ENCODE measurements around the gene ARRB1. TPM values are rescaled to one million over a fixed set of nuclear protein-coding genes. Genes with fewer than 3 reads are reported as not detected.

ARRB1 gene
- total and polyA plus RNA-seq, 9 of the 15 experiments (the other 6 are each of a cell fraction or from before 2014, with no cell fraction given) = 6.6 to 45.4 (median 28.5) TPM

DNA sequence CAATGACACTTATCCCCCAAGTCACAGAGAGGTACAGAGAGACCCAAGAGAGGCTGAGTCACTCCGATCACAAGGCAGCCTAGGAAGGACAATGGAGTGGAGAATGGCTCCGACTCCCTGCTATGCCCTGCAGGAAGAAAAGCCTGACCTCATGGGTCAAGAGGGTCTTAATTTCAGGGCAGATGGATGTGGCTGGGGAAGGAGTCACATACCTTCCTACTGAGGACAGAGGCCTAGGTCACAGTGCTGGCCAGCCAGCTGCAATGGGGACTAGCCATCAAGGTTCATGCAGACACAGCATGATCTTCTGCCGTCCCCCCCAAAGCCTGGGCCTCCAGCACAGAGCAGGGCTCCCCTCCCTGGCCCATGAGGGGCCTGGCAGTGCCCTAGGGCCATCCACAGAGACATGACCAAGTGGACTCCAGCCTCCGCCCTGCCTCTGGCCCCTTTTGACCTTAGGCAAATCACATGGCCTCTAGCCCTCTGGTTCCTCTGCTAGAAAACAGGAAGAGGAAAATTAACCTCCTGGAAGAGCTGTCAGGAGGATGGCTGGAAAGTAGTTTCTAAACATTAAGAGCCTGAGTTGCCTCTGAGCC lies 1.8 kb downstream of the ARRB1 start (continued):
- TF ChIP-seq, protein P1, sequence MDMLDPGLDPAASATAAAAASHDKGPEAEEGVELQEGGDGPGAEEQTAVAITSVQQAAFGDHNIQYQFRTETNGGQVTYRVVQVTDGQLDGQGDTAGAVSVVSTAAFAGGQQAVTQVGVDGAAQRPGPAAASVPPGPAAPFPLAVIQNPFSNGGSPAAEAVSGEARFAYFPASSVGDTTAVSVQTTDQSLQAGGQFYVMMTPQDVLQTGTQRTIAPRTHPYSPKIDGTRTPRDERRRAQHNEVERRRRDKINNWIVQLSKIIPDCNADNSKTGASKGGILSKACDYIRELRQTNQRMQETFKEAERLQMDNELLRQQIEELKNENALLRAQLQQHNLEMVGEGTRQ (CRISPR knock-in tag; IDR thresholded peaks at IDR 0.05) = peak; percentile 39; the same call in 1 of the 2 replicates
- TF ChIP-seq RBM15 (IDR thresholded peaks at IDR 0.05; ENCODE audit: insufficient read depth, low read length) = no peak
- no peak for TF ChIP-seq ZNF354B (CRISPR knock-in tag; IDR thresholded peaks at IDR 0.05)
- no peak for TF ChIP-seq CBFB (CRISPR knock-in tag; IDR thresholded peaks at IDR 0.05)
- no peak for TF ChIP-seq EP400 (IDR thresholded peaks at IDR 0.05)
- no peak; the same call in 1 of the 2 replicates for TF ChIP-seq ZNF175 (CRISPR knock-in tag; IDR thresholded peaks at IDR 0.05; ENCODE audit: low read depth)
- no peak for TF ChIP-seq ELF2 (CRISPR knock-in tag; IDR thresholded peaks at IDR 0.05)
- TF ChIP-seq MECOM (CRISPR knock-in tag; IDR thresholded peaks at IDR 0.05) = no peak
- TF ChIP-seq, protein P2, sequence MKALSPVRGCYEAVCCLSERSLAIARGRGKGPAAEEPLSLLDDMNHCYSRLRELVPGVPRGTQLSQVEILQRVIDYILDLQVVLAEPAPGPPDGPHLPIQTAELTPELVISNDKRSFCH (CRISPR knock-in tag; IDR thresholded peaks at IDR 0.05) = no peak
- TF ChIP-seq, protein P2 (tag; IDR thresholded peaks at IDR 0.05) = 0 out of 2 replicates have a peak, but pooled peaks have one; percentile 27
- TF ChIP-seq PHB2 (IDR thresholded peaks at IDR 0.05; ENCODE audit: low read depth) = no peak
- no peak for TF ChIP-seq HNRNPUL1 (IDR thresholded peaks at IDR 0.05; ENCODE audit: low read length)
- TF ChIP-seq, protein P3, sequence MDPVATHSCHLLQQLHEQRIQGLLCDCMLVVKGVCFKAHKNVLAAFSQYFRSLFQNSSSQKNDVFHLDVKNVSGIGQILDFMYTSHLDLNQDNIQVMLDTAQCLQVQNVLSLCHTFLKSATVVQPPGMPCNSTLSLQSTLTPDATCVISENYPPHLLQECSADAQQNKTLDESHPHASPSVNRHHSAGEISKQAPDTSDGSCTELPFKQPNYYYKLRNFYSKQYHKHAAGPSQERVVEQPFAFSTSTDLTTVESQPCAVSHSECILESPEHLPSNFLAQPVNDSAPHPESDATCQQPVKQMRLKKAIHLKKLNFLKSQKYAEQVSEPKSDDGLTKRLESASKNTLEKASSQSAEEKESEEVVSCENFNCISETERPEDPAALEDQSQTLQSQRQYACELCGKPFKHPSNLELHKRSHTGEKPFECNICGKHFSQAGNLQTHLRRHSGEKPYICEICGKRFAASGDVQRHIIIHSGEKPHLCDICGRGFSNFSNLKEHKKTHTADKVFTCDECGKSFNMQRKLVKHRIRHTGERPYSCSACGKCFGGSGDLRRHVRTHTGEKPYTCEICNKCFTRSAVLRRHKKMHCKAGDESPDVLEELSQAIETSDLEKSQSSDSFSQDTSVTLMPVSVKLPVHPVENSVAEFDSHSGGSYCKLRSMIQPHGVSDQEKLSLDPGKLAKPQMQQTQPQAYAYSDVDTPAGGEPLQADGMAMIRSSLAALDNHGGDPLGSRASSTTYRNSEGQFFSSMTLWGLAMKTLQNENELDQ (CRISPR knock-in tag; IDR thresholded peaks at IDR 0.05; ENCODE audit: borderline replicate concordance) = no peak
- TF ChIP-seq CTBP1 (IDR thresholded peaks at IDR 0.05; ENCODE audit: borderline replicate concordance) = peak; percentile 35; the same call in 1 of the 2 replicates
- TF ChIP-seq, protein P4, sequence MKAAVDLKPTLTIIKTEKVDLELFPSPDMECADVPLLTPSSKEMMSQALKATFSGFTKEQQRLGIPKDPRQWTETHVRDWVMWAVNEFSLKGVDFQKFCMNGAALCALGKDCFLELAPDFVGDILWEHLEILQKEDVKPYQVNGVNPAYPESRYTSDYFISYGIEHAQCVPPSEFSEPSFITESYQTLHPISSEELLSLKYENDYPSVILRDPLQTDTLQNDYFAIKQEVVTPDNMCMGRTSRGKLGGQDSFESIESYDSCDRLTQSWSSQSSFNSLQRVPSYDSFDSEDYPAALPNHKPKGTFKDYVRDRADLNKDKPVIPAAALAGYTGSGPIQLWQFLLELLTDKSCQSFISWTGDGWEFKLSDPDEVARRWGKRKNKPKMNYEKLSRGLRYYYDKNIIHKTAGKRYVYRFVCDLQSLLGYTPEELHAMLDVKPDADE (conservative IDR thresholded peaks at IDR 0.05; ENCODE audit: control insufficient read depth, low read depth, low read length) = no peak
- TF ChIP-seq, protein P5, sequence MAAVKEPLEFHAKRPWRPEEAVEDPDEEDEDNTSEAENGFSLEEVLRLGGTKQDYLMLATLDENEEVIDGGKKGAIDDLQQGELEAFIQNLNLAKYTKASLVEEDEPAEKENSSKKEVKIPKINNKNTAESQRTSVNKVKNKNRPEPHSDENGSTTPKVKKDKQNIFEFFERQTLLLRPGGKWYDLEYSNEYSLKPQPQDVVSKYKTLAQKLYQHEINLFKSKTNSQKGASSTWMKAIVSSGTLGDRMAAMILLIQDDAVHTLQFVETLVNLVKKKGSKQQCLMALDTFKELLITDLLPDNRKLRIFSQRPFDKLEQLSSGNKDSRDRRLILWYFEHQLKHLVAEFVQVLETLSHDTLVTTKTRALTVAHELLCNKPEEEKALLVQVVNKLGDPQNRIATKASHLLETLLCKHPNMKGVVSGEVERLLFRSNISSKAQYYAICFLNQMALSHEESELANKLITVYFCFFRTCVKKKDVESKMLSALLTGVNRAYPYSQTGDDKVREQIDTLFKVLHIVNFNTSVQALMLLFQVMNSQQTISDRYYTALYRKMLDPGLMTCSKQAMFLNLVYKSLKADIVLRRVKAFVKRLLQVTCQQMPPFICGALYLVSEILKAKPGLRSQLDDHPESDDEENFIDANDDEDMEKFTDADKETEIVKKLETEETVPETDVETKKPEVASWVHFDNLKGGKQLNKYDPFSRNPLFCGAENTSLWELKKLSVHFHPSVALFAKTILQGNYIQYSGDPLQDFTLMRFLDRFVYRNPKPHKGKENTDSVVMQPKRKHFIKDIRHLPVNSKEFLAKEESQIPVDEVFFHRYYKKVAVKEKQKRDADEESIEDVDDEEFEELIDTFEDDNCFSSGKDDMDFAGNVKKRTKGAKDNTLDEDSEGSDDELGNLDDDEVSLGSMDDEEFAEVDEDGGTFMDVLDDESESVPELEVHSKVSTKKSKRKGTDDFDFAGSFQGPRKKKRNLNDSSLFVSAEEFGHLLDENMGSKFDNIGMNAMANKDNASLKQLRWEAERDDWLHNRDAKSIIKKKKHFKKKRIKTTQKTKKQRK (IDR thresholded peaks at IDR 0.05; ENCODE audit: borderline replicate concordance, low read depth, low read length) = no peak
- TF ChIP-seq IFI16 (CRISPR knock-in tag; IDR thresholded peaks at IDR 0.05) = no peak
- no peak for TF ChIP-seq ESRRB (CRISPR knock-in tag; IDR thresholded peaks at IDR 0.05; ENCODE audit: borderline replicate concordance)
